Activated CD4-positive, alpha-beta T cell treated with anti-CD3 and anti-CD28 coated beads, Interleukin-2, Interleukin-6, amounts not matched to agents 100 ng/mL and 50 ng/mL, durations not matched to agents 16 hours and 8 hours (primary cell): ENCODE measurements around the gene FBXO24.
A peak's percentile ranks its signal among the peaks of the same experiment; 100 is the strongest.
"Not testable (repeated sequence)": the region's sequence is repeated elsewhere in the genome, so short reads cannot be mapped to it uniquely, and the experiment has no call there.

Experiments
- DNase-seq: peaks from one replicate; pipeline ENCODE4 v3.0.0-alpha.2; 2020

FBXO24 gene

GRCh38 chr7:100561491-100562194 is 24.5 kb upstream of the FBXO24 start:
- no peak for DNase-seq

- no peak for DNase-seq
Measured at GRCh38 chr7:100562195-100563099, 23.7 kb upstream of the FBXO24 start.

- no peak for DNase-seq
Measured at GRCh38 chr7:100563100-100563564, 23.0 kb upstream of the FBXO24 start.

- DNase-seq, result peak; percentile 85
Measured at GRCh38 chr7:100563809-100564400, 22.2 kb upstream of the FBXO24 start.

- not testable (repeated sequence) for DNase-seq
Measured at GRCh38 chr7:100564405-100564804, 21.7 kb upstream of the FBXO24 start.

- DNase-seq, result no peak
Measured at GRCh38 chr7:100565133-100565571, 21.0 kb upstream of the FBXO24 start.

- no peak for DNase-seq
Measured at GRCh38 chr7:100566018-100566531, 20.1 kb upstream of the FBXO24 start.

- no peak for DNase-seq
Measured at GRCh38 chr7:100567031-100567730, 18.9 kb upstream of the FBXO24 start.

- DNase-seq, result no peak
Measured at GRCh38 chr7:100567751-100568175, 18.4 kb upstream of the FBXO24 start.

- no peak for DNase-seq
Measured at GRCh38 chr7:100568176-100568895, 17.8 kb upstream of the FBXO24 start.

- peak; percentile 58 for DNase-seq
Measured at GRCh38 chr7:100568896-100569844, 17.0 kb upstream of the FBXO24 start.

- DNase-seq, result no peak
Measured at GRCh38 chr7:100570954-100571828, 14.9 kb upstream of the FBXO24 start.

- DNase-seq, result no peak
Measured at GRCh38 chr7:100571829-100572116, 14.4 kb upstream of the FBXO24 start.

GRCh38 chr7:100572281-100572948 is 13.7 kb upstream of the FBXO24 start:
- DNase-seq, result no peak

- no peak for DNase-seq
Measured at GRCh38 chr7:100572949-100573675, 13.0 kb upstream of the FBXO24 start.

- no peak for DNase-seq
Measured at GRCh38 chr7:100573691-100574361, 12.3 kb upstream of the FBXO24 start, which contains the start of gene SAP25. SAP25 (minus strand) TSS chr7:100573900; CDS start chr7:100573742, 158 bp downstream.

- no peak for DNase-seq
Measured at GRCh38 chr7:100574362-100575205, 11.5 kb upstream of the FBXO24 start.
